CD4-positive, alpha-beta memory T cell (primary cell): ENCODE results near the gene GPR87. TPM values are rescaled to one million over a fixed set of nuclear protein-coding genes. Genes with fewer than 3 reads are reported as not detected.
A peak's percentile ranks its signal among the peaks of the same experiment; 100 is the strongest.

Experiments
- CTCF ChIA-PET: fragments of 350-600 bp; sonication (Branson Sonifier 250); formaldehyde crosslinking; loops from one replicate; lab custom pipeline; 2021; ENCODE audit warnings: inconsistent platforms; ENCODE audit not compliant: partially characterized antibody; lab: Charles Lee
- POLR2A ChIA-PET: fragments of 350-600 bp; sonication (Branson Sonifier 250); formaldehyde crosslinking; loops from one replicate; lab custom pipeline; 2021; ENCODE audit not compliant: partially characterized antibody; lab: Charles Lee
- DNase-seq, 5 donors: peaks; one replicate each; pipeline versions ENCODE4 v3.0.0 to v3.0.0-alpha.2; 2020 to 2022; ENCODE audit warnings: mixed read lengths in 1 of 5
- H3K27ac ChIP-seq: one replicate; pipeline ENCODE4 v1.7.0; 2013; ENCODE audit warnings: low read depth, low read length
- H3K27me3 ChIP-seq: 2 replicates; pipeline ENCODE4 v1.7.0; 2013; ENCODE audit warnings: mild to moderate bottlenecking, low read length, moderate library complexity; ENCODE audit not compliant: insufficient read depth
- H3K36me3 ChIP-seq: 2 replicates; pipeline ENCODE4 v1.7.0; 2013; ENCODE audit warnings: mild to moderate bottlenecking, low read length, moderate library complexity; ENCODE audit not compliant: insufficient read depth
- H3K4me1 ChIP-seq: 2 replicates; pipeline ENCODE4 v1.7.0; 2013; ENCODE audit warnings: mild to moderate bottlenecking, low read length, moderate library complexity; ENCODE audit not compliant: insufficient read depth
- H3K4me3 ChIP-seq, 2 donors: one replicate each; pipeline ENCODE4 v1.7.0; 2013; ENCODE audit warnings: low read length in 2 of 2, mild to moderate bottlenecking in 1 of 2
- H3K9me3 ChIP-seq, 2 donors: one replicate each; pipeline ENCODE4 v1.7.0; 2013; ENCODE audit warnings: low read length in 2 of 2, control low read depth in 1 of 2; ENCODE audit not compliant: control insufficient read depth in 1 of 2
- H3K27ac Mint-ChIP-seq, 7 donors: one replicate each; pipeline ENCODE4 v1.8.0; 2020 to 2021; ENCODE audit warnings: mixed read lengths in 7 of 7, mild to moderate bottlenecking in 6 of 7, inconsistent platforms in 3 of 7, moderate library complexity in 3 of 7
- H3K27me3 Mint-ChIP-seq, 2 donors: one replicate each; pipeline ENCODE4 v1.8.0; 2020 to 2021; ENCODE audit warnings: mixed read lengths in 2 of 2
- H3K36me3 Mint-ChIP-seq, 2 donors: one replicate each; pipeline ENCODE4 v1.8.0; 2020 to 2021; ENCODE audit warnings: mixed read lengths in 2 of 2, inconsistent platforms in 1 of 2, mild to moderate bottlenecking in 1 of 2
- H3K4me1 Mint-ChIP-seq, 4 donors: one replicate each; pipeline ENCODE4 v1.8.0; 2020 to 2021; ENCODE audit warnings: mixed read lengths in 4 of 4, mild to moderate bottlenecking in 1 of 4
- H3K4me3 Mint-ChIP-seq, 8 donors: one replicate each; pipeline ENCODE4 v1.8.0; 2020 to 2021; ENCODE audit warnings: mixed read lengths in 8 of 8, mild to moderate bottlenecking in 7 of 8, moderate library complexity in 6 of 8, inconsistent platforms in 3 of 8
- H3K9me3 Mint-ChIP-seq, 8 donors: one replicate each; pipeline ENCODE4 v1.8.0; 2020 to 2021; ENCODE audit warnings: mixed read lengths in 8 of 8, mild to moderate bottlenecking in 5 of 8, inconsistent platforms in 3 of 8, moderate library complexity in 1 of 8
- intact Hi-C: fragments of 100-400 bp; cut with micrococcal nuclease; formaldehyde crosslinking; loops from one replicate; pipeline ENCODE4 v1.15.1; 2023
- polyA plus RNA-seq, 2 donors: library from polyadenylated mRNA; unstranded; fragments of 300-500 nt; fragmentation: Illumina TruSeq; gene quantifications; one replicate each; pipeline ENCODE4 v1.2.3, GENCODE V29; 2021
- total RNA-seq, 2 experiments: library from RNA; stranded (reverse); gene quantifications; one replicate each; pipeline ENCODE4 v1.2.3, GENCODE V29; 2021

Gene GPR87
- total and polyA plus RNA-seq, 4 experiments from 2014 or later, result not detected

DNA sequence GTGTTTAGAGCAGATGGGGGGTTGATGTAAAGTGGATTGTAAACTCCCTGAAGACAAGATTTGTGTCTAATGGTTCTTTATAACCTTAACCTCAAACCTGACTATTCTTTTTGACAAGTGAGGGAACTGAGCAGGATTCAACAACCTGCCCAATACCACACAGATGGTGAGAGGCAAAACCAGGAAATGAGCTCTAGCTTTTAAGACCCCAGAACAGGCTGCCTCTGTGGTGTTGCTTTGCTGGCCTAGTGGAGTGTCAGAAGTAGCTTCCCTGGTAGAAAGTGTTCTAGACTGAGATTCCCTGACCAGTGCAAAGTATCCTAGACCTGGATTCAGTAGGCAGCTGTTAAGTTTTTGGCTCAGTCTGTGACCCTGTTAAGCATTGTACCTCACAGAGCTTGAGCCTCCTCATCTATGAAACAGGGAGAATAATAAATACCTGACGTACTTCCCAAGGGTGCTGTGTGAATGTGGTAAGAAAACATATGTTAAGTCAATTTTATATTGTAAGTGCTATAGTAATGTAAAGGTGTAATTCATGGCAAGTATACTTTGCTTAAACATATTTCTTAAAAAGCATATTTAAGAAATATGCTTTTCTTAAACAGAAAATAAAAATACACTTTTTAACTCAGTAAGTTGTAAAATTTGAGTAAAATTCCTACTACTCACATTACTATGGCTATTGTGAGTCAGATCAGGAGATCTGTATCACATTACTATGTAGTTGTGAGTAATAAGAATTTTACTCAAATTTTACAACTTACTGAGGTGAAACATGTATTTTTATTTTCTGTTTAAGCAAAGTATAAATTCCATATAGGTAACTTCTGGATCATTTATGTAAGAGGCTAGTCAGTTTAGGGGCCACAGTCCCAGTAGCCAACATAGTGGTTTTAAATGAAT is 8.8 kb downstream of the GPR87 start:
- Histone ChIP-seq H3K36me3 (no peaks in the 10 kb centered on the region), H3K9me3 (no peaks in the 10 kb centered on the region), H3K27me3 (no peaks in the 10 kb centered on the region), H3K27ac (no peak overlapping the region), H3K4me1 (peaks cover 10% of the 10 kb centered on the region), H3K4me3 (no peak overlapping the region)
- Mint-ChIP-seq H3K27me3 (peaks cover 7 to 8% of the 10 kb centered on the region in 2 donors), H3K4me1 (peaks cover 5 to 14% (median 12%) of the 10 kb centered on the region in 4 donors), H3K4me3 (no peak overlapping the region), H3K36me3 (no peaks in the 10 kb centered on the region), H3K27ac (no peak overlapping the region), H3K9me3 (peaks cover 0 to 2% (median 0%) of the 10 kb centered on the region in 8 donors)
- no peak for DNase-seq
- intact Hi-C loops, result no loop called here
- ChIA-PET POLR2A (no interaction called here), CTCF (interaction anchor here (1.4 kb wide), 1 partner anchor 18 kb away, joined by 6 read pairs; no protein-coding TSS in a partner anchor)

DNA sequence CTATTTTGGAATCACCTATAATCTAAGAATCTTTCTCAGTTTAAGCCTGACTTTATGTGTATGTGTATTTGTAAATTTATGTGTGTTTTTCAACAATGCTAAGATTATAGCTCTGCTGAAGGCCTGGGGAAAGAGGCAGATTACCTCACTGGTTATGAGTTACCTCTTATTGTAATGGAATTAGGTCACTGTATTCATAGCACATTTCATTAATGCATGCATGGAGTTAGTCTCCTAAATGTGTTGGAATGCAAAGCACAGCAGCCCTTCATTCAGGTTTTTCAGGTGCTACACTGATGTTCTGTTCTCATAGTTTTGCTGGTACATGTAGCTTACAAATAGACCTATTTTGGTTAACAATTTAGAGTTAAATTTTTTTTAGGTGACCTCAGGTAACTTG is 9.5 kb downstream of the GPR87 start:
- intact Hi-C loops, result no loop called here
- ChIA-PET CTCF (interaction anchor here (1.1 to 1.4 kb wide), 2 partner anchors 10 to 19 kb away, joined by 3 to 6 read pairs; no protein-coding TSS in a partner anchor), POLR2A (no interaction called here)

DNA sequence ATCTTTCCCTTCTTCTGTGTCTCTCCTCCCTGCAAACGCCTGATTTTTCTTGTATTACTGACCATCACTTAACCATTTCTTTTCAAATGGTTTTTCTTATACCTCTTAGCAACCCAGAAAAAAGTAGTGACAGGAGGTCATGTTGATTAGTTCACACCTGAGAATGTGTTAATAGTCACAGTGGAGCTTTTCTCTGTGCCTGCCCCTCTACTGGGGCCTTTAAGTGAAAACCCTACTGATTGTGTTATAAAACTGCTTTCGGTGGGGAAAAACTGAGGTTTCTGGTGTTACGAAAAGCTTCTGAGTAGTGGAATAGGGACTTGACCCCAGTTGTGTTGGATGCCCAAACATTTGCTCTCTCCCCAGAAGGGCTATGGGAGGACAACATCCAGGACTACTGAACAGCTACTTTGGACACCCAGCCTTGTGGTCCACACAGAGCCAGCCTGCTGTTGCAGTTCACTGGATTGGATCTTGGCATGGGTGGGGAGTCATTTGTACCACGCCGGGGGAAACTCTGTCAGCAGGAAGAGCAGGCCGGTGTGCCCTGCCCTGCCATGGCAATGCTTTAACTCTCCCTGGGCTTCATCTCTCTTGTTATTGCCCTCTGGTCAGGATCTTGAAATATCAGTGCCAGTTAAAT is 10.3 kb downstream of the GPR87 start:
- Histone ChIP-seq H3K9me3 (no peaks in the 10 kb centered on the region), H3K4me1 (peaks cover 10% of the 10 kb centered on the region), H3K27ac (no peak overlapping the region), H3K36me3 (no peaks in the 10 kb centered on the region), H3K4me3 (no peak overlapping the region), H3K27me3 (no peaks in the 10 kb centered on the region)
- no peak for DNase-seq
- no peaks in the 10 kb centered on the region for H3K36me3 Mint-ChIP-seq
- ChIA-PET CTCF (interaction anchor here (1.1 kb wide), 1 partner anchor 9 kb away, joined by 3 read pairs; no protein-coding TSS in a partner anchor), POLR2A (no interaction called here)
- peaks cover 5 to 14% (median 12%) of the 10 kb centered on the region in 4 donors for H3K4me1 Mint-ChIP-seq
- peaks cover 0 to 3% (median 0%) of the 10 kb centered on the region in 8 donors for H3K9me3 Mint-ChIP-seq
- H3K27ac Mint-ChIP-seq, result no peak overlapping the region
- H3K4me3 Mint-ChIP-seq, result no peak overlapping the region
- peaks cover 8 to 9% of the 10 kb centered on the region in 2 donors for H3K27me3 Mint-ChIP-seq
- intact Hi-C loops, result no loop called here

More for the DNA sequence above, 9.5 kb downstream of the GPR87 start:
- Histone ChIP-seq H3K4me1 (peaks cover 10% of the 10 kb centered on the region), H3K4me3 (no peak overlapping the region), H3K9me3 (no peaks in the 10 kb centered on the region), H3K27ac (no peak overlapping the region), H3K27me3 (no peaks in the 10 kb centered on the region), H3K36me3 (no peaks in the 10 kb centered on the region)
- Mint-ChIP-seq H3K4me3 (no peak overlapping the region), H3K27me3 (peaks cover 7 to 8% of the 10 kb centered on the region in 2 donors), H3K27ac (no peak overlapping the region), H3K9me3 (peaks cover 0 to 3% (median 0%) of the 10 kb centered on the region in 8 donors), H3K36me3 (no peaks in the 10 kb centered on the region), H3K4me1 (peaks cover 5 to 14% (median 12%) of the 10 kb centered on the region in 4 donors)
- DNase-seq, result no peak

DNA sequence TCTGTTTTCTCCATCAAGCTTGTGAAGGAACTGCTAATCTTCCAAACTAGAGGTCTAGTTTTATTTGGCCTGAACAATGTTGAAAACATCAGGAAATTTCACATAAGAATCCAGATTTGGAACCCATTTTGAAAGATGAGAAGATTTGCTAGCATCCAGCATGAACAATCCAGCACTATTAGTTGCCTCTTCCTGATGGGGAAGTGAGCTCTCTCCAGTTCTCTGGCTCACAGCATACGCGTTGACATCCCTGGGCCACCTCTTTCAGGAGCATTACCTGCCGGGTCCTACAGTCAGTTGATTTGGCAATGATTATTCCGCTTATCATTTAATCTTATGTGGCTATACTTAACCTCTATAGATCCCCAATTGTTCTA is 10.9 kb downstream of the GPR87 start:
- POLR2A ChIA-PET, result no interaction called here
- peak overlapping the region in 1 of 7 donors; percentile 6 for H3K27ac Mint-ChIP-seq
- Histone ChIP-seq H3K36me3 (no peaks in the 10 kb centered on the region), H3K4me3 (no peak overlapping the region), H3K27ac (no peak overlapping the region), H3K9me3 (no peaks in the 10 kb centered on the region), H3K27me3 (no peaks in the 10 kb centered on the region), H3K4me1 (peaks cover 10% of the 10 kb centered on the region)
- H3K4me3 Mint-ChIP-seq, result peak overlapping the region in 1 of 8 donors; percentile 40
- intact Hi-C loops, result no loop called here
- H3K9me3 Mint-ChIP-seq, result peaks cover 0 to 3% (median 0%) of the 10 kb centered on the region in 8 donors
- H3K4me1 Mint-ChIP-seq, result peaks cover 5 to 14% (median 12%) of the 10 kb centered on the region in 4 donors
- CTCF ChIA-PET, result interaction anchor here (1.0 kb wide), 1 partner anchor 153 kb away, joined by 4 read pairs; no protein-coding TSS in a partner anchor
- no peak for DNase-seq
- no peaks in the 10 kb centered on the region for H3K36me3 Mint-ChIP-seq
- H3K27me3 Mint-ChIP-seq, result peaks cover 9 to 11% of the 10 kb centered on the region in 2 donors

DNA sequence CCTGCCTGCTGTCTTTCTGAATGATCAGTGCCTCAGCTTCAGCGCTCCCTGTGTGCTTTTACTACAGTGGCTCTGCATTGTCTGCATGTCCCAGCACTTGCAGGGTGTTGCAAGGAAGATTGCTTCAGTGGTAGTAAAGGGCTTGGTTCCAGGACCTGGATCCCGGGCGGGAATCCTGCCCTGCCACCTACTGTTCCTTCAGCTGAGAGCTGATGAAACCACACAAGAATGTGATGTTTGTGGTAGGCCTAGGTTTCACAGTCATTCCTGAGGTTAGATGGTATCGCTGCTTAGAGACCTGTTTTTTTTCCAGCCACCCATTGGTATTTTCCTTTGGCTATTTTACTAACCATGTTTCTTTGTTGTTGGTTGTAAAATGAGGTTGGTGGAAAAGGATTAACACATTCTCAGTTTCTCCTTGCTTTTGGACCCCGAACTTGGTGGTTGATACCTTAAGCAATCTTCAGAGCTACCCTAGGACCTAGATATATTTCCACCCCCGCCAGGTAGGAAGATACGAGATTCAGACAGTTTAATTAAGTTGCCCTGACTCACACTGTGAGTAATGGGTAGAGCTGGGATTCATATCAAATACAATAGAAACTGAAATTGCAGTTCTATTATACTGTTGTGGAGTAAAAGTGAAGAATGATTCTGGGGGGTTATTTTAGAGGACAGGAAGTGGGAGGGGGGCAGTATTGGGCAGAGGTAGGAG is 11.4 kb downstream of the GPR87 start:
- peak in 1 of 5 donors; percentile 48 for DNase-seq
- H3K27ac Mint-ChIP-seq, result peak overlapping the region in 1 of 7 donors; percentile 6
- H3K27me3 Mint-ChIP-seq, result peaks cover 12% of the 10 kb centered on the region in 2 donors
- Histone ChIP-seq H3K27me3 (no peaks in the 10 kb centered on the region), H3K9me3 (no peaks in the 10 kb centered on the region), H3K36me3 (no peaks in the 10 kb centered on the region), H3K4me1 (peaks cover 10% of the 10 kb centered on the region), H3K4me3 (no peak overlapping the region), H3K27ac (no peak overlapping the region)
- H3K4me1 Mint-ChIP-seq, result peaks cover 5 to 14% (median 12%) of the 10 kb centered on the region in 4 donors
- ChIA-PET POLR2A (interaction anchor here (0.6 kb wide), 1 partner anchor 127 kb away, joined by 3 read pairs; no protein-coding TSS in a partner anchor), CTCF (interaction anchor here (1.0 kb wide), 2 partner anchors 23 to 153 kb away, joined by 3 to 4 read pairs; no protein-coding TSS in a partner anchor)
- peaks cover 0 to 3% (median 0%) of the 10 kb centered on the region in 8 donors for H3K9me3 Mint-ChIP-seq
- H3K36me3 Mint-ChIP-seq, result no peaks in the 10 kb centered on the region
- intact Hi-C loops, result no loop called here
- H3K4me3 Mint-ChIP-seq, result peak overlapping the region in 2 of 8 donors; percentile 0 to 40

DNA sequence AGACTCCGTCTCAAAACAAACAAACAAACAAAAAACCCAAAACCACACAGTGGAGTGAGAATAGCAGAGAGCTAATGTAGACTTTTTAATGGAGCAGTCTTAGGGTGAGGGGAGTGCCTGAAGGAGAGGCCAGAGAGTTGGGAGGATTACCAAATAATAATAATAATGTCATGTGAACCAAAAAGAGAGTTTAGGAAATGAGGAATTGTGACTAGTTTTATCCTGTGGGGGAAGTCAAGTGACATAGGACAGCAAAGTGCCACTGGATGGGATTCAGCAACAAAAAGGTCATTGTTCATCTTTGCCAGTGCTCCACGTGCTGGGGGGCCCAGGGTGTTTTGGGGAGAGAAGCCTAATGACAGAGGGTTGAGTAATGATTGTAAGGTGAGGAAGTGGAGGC is 12.9 kb downstream of the GPR87 start:
- no peaks in the 10 kb centered on the region for H3K27me3 ChIP-seq
- Mint-ChIP-seq H3K27me3 (peaks cover 10 to 15% of the 10 kb centered on the region in 2 donors), H3K4me3 (no peak overlapping the region), H3K36me3 (no peaks in the 10 kb centered on the region), H3K9me3 (peaks cover 0 to 3% (median 0%) of the 10 kb centered on the region in 8 donors), H3K4me1 (peaks cover 5 to 14% (median 12%) of the 10 kb centered on the region in 4 donors), H3K27ac (no peak overlapping the region)
- POLR2A ChIA-PET, result no interaction called here
- H3K27ac ChIP-seq, result no peak overlapping the region
- intact Hi-C loops, result no loop called here
- peaks cover 10% of the 10 kb centered on the region for H3K4me1 ChIP-seq
- H3K36me3 ChIP-seq, result no peaks in the 10 kb centered on the region
- no peak overlapping the region for H3K4me3 ChIP-seq
- no peaks in the 10 kb centered on the region for H3K9me3 ChIP-seq
- CTCF ChIA-PET, result interaction anchor here (0.7 kb wide), 1 partner anchor 23 kb away, joined by 4 read pairs; no protein-coding TSS in a partner anchor
- DNase-seq, result no peak
